ENCODE data around the gene ABCF3.

ABCF3 gene

DNA sequence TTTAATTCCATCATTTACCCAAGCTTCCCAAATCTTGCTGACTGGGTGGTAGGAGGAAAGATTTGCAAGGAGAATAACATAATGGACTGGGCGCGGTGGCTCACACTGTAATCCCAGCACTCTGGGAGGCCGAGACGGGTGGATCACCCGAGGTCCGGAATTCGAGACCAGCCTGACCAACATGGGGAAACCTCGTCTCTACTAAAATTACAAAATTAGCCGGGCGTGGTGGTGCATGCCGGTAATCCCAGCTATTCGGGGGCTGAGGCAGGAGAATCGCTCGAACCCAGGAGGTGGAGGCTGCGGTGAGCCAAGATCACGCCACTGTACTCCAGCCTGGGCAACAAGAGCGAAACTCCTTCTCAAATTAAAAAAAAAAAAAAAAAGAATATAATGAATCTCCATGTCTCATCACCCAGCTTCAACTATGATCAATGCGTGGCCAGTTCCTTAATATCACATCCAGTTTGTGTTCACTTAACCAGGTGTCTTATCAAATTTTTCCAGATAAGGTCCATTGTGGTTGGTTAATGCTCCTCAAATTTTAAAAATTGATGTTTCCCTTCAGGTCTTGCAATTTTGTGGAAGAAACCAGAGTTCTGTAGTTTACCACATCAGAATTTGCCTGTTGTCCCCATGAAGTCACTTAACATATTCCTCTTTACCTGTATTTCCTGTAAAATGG is 1.3 kb upstream of the ABCF3 start:
- H3K4me3 ChIP-seq (ENCODE audit: low read depth, low read length), result no peak overlapping the region
- DNase-seq (ENCODE audit: low read depth), result no peak

DNA sequence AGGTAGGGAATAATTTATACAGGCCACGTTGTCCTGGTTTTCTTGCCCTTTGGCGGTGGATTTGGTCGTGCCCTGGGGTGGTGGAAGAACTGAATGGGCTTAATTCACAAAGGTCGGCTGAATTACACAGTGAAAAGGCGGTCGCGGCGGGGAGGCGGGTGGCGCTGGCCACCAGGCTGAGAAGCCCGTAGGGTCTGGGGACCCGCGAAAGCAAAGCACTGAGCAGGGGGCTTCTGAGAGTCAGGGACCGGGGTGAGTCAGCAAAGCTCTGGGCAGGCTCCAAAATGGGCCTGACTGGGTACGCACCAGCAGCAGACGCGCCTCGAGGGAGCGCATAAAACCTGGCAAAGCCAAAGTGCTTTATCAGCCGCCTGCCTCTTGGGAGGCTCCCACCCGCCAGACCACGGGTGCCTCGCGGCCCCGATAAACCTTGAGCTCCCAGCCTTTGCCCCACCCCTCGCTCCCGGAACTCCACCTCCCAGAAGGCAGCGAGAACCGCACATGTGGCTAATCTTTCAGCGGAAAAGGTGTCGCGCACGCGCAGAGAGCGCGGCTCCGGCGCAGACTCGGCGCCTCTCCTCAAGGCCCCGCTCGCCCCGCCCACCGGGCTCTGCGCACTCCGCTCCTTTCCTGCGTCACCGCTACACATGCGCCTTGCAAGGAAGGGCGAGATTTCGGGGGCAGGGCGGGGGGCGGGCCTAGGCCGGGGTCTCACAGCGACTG is 377 bp upstream of the ABCF3 start:
- H3K4me3 ChIP-seq (ENCODE audit: low read depth, low read length), result peak overlapping the region; percentile 69
- DNase-seq (ENCODE audit: low read depth), result peak; percentile 100
- TF ChIP-seq, protein P1, sequence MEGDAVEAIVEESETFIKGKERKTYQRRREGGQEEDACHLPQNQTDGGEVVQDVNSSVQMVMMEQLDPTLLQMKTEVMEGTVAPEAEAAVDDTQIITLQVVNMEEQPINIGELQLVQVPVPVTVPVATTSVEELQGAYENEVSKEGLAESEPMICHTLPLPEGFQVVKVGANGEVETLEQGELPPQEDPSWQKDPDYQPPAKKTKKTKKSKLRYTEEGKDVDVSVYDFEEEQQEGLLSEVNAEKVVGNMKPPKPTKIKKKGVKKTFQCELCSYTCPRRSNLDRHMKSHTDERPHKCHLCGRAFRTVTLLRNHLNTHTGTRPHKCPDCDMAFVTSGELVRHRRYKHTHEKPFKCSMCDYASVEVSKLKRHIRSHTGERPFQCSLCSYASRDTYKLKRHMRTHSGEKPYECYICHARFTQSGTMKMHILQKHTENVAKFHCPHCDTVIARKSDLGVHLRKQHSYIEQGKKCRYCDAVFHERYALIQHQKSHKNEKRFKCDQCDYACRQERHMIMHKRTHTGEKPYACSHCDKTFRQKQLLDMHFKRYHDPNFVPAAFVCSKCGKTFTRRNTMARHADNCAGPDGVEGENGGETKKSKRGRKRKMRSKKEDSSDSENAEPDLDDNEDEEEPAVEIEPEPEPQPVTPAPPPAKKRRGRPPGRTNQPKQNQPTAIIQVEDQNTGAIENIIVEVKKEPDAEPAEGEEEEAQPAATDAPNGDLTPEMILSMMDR (IDR thresholded peaks at IDR 0.05; ENCODE audit: insufficient read depth, low read depth, low read length, missing control alignments), result no peak

More for the DNA sequence above, 1.3 kb upstream of the ABCF3 start:
- TF ChIP-seq, protein P1 (IDR thresholded peaks at IDR 0.05; ENCODE audit: insufficient read depth, low read depth, low read length, missing control alignments), result no peak

- TF ChIP-seq, protein P1 (IDR thresholded peaks at IDR 0.05; ENCODE audit: insufficient read depth, low read depth, low read length, missing control alignments), result no peak
- peak overlapping the region; percentile 69 for H3K4me3 ChIP-seq (ENCODE audit: low read depth, low read length)
- no peak for DNase-seq (ENCODE audit: low read depth)
Measured at GRCh38 chr3:184186902-184187207, 856 bp downstream of the ABCF3 start.

- no peak for DNase-seq (ENCODE audit: low read depth)
- TF ChIP-seq, protein P1 (IDR thresholded peaks at IDR 0.05; ENCODE audit: insufficient read depth, low read depth, low read length, missing control alignments), result no peak
- no peak overlapping the region for H3K4me3 ChIP-seq (ENCODE audit: low read depth, low read length)
Measured at GRCh38 chr3:184188080-184188479, 2.1 kb downstream of the ABCF3 start.

- TF ChIP-seq, protein P1 (IDR thresholded peaks at IDR 0.05; ENCODE audit: insufficient read depth, low read depth, low read length, missing control alignments), result no peak
- no peak for DNase-seq (ENCODE audit: low read depth)
- H3K4me3 ChIP-seq (ENCODE audit: low read depth, low read length), result no peak overlapping the region
Measured at GRCh38 chr3:184189421-184189820, 3.4 kb downstream of the ABCF3 start.

DNA sequence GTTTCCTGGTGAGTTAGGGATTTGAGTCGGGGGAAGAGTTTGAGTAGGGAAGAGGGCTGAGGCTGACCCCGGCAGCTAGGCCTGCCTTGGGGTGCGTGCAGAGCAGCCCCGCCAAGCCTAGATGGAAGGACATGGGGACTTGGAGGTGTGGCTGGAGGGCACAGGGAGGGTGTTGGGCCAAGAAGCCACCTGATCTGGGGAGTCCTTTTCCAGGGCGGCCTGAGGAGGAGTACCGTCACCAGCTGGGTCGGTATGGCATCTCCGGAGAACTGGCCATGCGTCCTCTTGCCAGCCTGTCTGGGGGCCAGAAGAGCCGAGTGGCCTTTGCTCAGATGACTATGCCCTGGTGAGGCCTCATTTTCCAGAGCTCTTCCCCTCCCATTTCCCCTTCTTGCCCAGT is 6.9 kb downstream of the ABCF3 start:
- no peak for DNase-seq (ENCODE audit: low read depth)
- no peak overlapping the region for H3K4me3 ChIP-seq (ENCODE audit: low read depth, low read length)
- TF ChIP-seq, protein P1 (IDR thresholded peaks at IDR 0.05; ENCODE audit: insufficient read depth, low read depth, low read length, missing control alignments), result no peak
